HG03108 (cell line): ENCODE results near the gene AP2A1.

Experiments used
- ATAC-seq: cut with Tn5 transposase; IDR thresholded peaks from one replicate; pipeline ENCODE4 v1.9.1; 2021; ENCODE audit warnings: moderate library complexity; ENCODE audit not compliant: unreplicated experiment

Gene AP2A1

GRCh38 chr19:49792829-49793560, 26.2 kb downstream of the AP2A1 start:
- no peak for ATAC-seq

- ATAC-seq, result no peak
Observed at GRCh38 chr19:49793561-49793840, 26.7 kb downstream of the AP2A1 start.

- no peak for ATAC-seq
Observed at GRCh38 chr19:49795615-49796014, 28.8 kb downstream of the AP2A1 start.

- ATAC-seq, result no peak
Observed at GRCh38 chr19:49798574-49798973, 31.8 kb downstream of the AP2A1 start.

GRCh38 chr19:49799271-49799797, 32.5 kb downstream of the AP2A1 start:
- no peak for ATAC-seq

GRCh38 chr19:49799798-49800376, 33.1 kb downstream of the AP2A1 start:
- no peak for ATAC-seq

- ATAC-seq, result no peak
Observed at GRCh38 chr19:49800771-49801170, 34.0 kb downstream of the AP2A1 start.

GRCh38 chr19:49801401-49801888, 34.6 kb downstream of the AP2A1 start:
- no peak for ATAC-seq

- no peak for ATAC-seq
Observed at GRCh38 chr19:49801966-49802661, 35.3 kb downstream of the AP2A1 start.

GRCh38 chr19:49802836-49803528, 36.2 kb downstream of the AP2A1 start:
- ATAC-seq, result no peak

GRCh38 chr19:49803529-49803856, 36.7 kb downstream of the AP2A1 start:
- no peak for ATAC-seq

GRCh38 chr19:49805822-49806619, 39.2 kb downstream of the AP2A1 start:
- ATAC-seq, result no peak

- ATAC-seq, result no peak
Observed at GRCh38 chr19:49806620-49806959, 39.8 kb downstream of the AP2A1 start.

GRCh38 chr19:49807058-49807903, 40.5 kb downstream of the AP2A1 start:
- ATAC-seq, result no peak

GRCh38 chr19:49807904-49808675, 41.3 kb downstream of the AP2A1 start:
- ATAC-seq, result no peak

GRCh38 chr19:49808711-49809159, 41.9 kb downstream of the AP2A1 start:
- ATAC-seq, result no peak

- ATAC-seq, result no peak
Observed at GRCh38 chr19:49809160-49809940, 42.5 kb downstream of the AP2A1 start.

- no peak for ATAC-seq
Observed at GRCh38 chr19:49809941-49810389, 43.2 kb downstream of the AP2A1 start.
